Mesenteric fat pad (tissue), 1 donor: ENCODE data around the gene MRI1. TPM values are rescaled to one million over a fixed set of nuclear protein-coding genes. Genes with fewer than 3 reads are reported as not detected.
"Not testable (repeated sequence)": the region's sequence is repeated elsewhere in the genome, so short reads cannot be mapped to it uniquely, and the experiment has no call there.

Source experiments
- DNase-seq: peaks from one replicate; pipeline ENCODE4 v3.0.0-alpha.2; 2020; ENCODE audit warnings: low spot score
- total RNA-seq: library from RNA; stranded (reverse); fragmentation: NEBNext Ultra II Directional; extraction: Animal tissue kit (Norgen Biotek cat#: 25700); gene quantifications from one replicate; pipeline ENCODE4 v1.2.1, GENCODE V29; 2021
- donor health status: DM: yes; HTN: yes; CAD: no.

MRI1 gene
- total RNA-seq, 1 donor from 2014 or later, result 22.9 TPM

GRCh38 chr19:13793317-13793716 is 29.0 kb downstream of the MRI1 start:
- DNase-seq, result not testable (repeated sequence)

DNA sequence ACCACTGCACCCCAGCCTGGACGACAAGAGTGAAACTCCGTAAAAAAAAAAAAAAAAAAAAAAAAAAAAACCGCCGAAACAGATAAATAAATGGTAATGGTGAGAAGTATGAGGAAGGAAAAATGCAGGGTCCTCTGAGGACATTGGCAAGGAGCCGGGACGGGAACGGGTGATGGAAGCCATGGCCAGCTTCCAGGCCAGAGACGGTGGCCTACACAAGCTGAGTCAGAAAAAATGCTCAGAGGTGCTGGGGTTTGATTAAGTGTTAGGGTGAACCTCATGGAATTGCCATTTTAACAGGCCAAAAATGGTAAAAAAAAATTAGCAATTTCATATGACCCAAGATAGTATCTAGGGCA is 30.1 kb downstream of the MRI1 start:
- no peak for DNase-seq

DNA sequence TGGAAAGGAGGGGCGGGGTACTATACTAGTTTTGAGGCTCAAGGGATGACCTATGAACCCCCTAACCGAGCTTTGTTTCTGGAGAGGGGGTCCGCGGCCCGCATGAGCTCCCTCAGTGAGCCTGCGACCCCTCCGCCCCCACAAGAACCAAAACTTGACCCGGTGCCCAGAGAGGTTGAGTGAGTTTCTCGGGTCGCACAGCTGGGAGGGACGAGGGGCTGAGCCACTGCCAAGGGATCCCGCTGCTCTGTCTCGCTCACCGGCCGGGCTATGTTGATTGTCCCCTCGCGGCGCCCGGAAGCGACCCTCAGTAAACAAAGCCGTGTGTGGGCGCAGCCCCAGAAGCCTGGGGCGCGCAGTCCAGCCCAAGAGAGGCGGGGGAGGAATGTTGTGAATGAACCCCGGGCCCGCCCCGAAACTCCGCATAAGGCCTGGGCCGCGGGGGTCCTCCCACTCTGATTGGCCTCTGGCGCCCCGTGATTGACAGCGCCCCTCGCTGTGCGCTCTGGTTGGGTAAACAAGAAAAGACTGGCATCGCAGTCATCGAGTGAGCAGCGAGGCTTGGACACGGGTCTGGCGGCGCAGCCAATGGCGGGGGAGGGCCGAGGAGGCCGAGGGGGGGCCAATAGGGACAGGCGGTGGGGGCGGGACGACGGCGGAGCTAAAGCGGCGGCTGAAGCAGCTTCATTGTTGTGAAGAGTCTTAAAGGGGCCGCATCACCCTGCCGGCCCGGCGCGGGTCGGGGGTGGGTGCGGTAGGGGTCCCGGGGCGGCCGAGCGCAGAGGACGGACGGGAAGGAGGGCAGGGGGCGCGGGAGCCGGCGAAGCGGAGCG is 30.7 kb downstream of the MRI1 start, which contains the start of gene ZSWIM4:
ZSWIM4 (plus strand) TSS at position 687 of the 833 bp plus-strand sequence. CDS start 206 bp downstream, outside the sequence.
- DNase-seq, result peak; percentile 99

DNA sequence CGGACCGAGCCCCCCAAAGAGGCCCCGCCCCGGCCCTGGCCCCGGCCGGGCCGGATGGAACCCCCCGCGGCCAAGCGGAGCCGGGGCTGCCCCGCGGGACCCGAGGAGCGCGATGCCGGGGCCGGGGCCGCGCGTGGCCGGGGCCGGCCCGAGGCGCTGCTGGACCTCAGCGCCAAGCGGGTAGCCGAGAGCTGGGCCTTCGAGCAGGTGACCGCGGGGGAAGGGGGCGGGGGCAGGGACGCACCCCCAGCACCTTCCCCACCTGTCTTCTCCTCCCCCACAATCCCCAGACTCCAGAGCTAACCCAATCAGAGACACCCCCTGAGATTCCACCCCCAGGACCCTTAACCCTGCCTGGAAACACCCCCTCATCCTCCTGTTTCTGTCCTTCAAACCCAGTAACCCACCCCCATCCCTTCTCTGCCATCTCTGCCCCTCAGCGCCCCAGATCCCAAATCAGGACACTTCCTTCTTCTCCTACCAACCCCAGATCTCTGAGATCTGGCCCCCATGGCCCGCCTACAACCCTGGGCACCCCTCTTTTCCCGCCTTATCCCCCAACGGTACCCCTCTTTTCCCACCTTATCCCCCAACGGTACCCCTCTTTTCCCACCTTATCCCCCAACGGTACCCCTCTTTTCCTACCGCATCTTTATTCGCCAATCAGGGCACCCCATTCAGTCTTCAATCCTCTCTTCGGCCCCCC is 31.4 kb downstream of the MRI1 start:
- DNase-seq, result no peak

- DNase-seq, result no peak
Measured at GRCh38 chr19:13796301-13797057, 32.2 kb downstream of the MRI1 start.

GRCh38 chr19:13797058-13797440 is 32.7 kb downstream of the MRI1 start:
- DNase-seq, result no peak

DNA sequence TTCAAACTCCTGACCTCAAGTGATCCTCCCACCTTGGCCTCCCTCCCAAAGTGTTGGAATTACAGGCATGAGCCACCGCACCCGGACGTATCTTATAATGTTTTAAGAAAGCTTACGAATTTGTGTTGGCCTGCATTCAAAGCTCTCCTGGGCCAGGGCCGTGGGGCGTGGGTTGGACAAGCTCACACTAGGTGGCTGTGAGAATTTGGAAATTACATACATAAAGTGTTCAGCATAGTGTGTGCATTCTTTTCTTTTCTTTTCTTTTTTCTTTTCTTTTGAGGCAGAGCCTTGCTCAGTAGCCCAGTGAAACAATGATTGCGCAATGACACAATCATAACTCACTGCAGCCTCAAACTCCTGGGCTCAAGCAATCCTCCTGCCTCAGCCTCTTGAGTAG is 33.5 kb downstream of the MRI1 start:
- DNase-seq, result no peak

GRCh38 chr19:13799669-13800068 is 35.3 kb downstream of the MRI1 start:
- no peak for DNase-seq

DNA sequence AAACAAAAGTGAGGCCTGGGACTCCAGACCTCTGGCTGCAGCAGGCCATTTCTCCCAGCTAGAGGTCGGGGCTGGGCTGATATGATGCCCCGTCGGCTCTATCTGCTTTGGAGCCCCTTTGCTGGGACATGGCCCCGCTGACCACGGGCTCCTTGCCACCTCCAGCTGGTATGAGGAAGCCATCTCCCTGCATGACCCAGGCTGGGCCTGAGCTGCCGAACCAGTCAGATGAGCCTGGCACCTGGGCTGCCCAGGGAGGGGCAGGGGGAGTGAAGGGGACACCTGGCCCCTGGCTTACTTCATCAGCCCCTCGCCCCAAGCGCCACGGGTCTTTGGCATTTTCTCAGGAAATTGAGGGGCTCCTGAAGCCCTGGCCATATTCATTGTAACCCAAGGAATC is 38.7 kb downstream of the MRI1 start:
- no peak for DNase-seq

- DNase-seq, result no peak
Measured at GRCh38 chr19:13804830-13805683, 40.7 kb downstream of the MRI1 start.

- DNase-seq, result no peak
Measured at GRCh38 chr19:13806728-13807127, 42.4 kb downstream of the MRI1 start.

GRCh38 chr19:13807421-13808021 is 43.2 kb downstream of the MRI1 start:
- no peak for DNase-seq

GRCh38 chr19:13808856-13809255 is 44.5 kb downstream of the MRI1 start:
- no peak for DNase-seq

- DNase-seq, result no peak
Measured at GRCh38 chr19:13812544-13812943, 48.2 kb downstream of the MRI1 start.

DNA sequence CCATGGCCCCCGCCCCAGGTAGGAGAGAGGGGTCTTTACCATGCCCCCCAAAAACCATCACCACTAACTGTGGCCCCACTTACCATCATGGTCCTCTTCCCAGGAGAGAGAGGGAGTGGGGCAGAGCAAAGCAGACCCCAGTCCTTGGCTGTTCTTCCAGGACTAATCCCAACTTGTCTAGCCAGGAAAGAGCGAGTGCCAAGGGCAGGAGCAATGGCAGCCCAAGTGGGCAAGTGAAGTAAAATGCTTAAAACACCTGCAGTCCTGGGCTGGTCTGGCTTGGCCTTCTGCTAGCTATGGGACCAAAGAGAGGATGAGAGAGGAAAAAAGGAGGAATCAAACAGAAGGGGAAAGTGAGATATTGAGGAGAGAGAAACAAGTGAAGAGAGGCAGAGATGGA is 48.8 kb downstream of the MRI1 start:
- no peak for DNase-seq

GRCh38 chr19:13814550-13814949 is 50.2 kb downstream of the MRI1 start:
- DNase-seq, result no peak

- no peak for DNase-seq
Measured at GRCh38 chr19:13817018-13817614, 52.8 kb downstream of the MRI1 start.

- DNase-seq, result no peak
Measured at GRCh38 chr19:13817615-13818371, 53.5 kb downstream of the MRI1 start.

DNA sequence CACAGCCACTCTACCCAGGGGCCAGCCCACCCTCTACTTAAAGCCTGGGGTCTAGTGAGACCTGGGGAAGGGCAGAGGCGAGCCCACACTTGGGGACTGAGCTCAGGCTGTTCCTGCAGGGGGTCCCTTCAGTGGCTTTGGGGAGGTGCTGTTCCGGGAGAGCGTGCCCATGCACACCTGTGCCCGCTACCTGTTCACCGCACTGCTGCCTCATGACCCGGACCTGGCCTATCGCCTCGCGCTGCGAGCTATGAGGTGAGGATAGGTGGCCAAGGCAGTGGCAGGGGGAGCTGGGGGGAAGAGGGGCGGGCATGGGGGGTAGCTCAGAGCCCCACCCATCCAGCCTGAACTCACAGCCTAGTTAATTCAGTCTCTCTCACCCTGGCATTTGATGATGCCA is 54.9 kb downstream of the MRI1 start:
- no peak for DNase-seq
